NCI-H1436 (cell line): Measurements from ENCODE around the gene SLC2A1.
A peak's percentile ranks its signal among the peaks of the same experiment; 100 is the strongest.
"Not testable (repeated sequence)": the region's sequence is repeated elsewhere in the genome, so short reads cannot be mapped to it uniquely, and the experiment has no call there.

ENCODE experiments used
- DNase-seq: peaks from one replicate; lab custom pipeline; 2025; lab: John Stamatoyannopoulos, UW

Gene SLC2A1

DNA sequence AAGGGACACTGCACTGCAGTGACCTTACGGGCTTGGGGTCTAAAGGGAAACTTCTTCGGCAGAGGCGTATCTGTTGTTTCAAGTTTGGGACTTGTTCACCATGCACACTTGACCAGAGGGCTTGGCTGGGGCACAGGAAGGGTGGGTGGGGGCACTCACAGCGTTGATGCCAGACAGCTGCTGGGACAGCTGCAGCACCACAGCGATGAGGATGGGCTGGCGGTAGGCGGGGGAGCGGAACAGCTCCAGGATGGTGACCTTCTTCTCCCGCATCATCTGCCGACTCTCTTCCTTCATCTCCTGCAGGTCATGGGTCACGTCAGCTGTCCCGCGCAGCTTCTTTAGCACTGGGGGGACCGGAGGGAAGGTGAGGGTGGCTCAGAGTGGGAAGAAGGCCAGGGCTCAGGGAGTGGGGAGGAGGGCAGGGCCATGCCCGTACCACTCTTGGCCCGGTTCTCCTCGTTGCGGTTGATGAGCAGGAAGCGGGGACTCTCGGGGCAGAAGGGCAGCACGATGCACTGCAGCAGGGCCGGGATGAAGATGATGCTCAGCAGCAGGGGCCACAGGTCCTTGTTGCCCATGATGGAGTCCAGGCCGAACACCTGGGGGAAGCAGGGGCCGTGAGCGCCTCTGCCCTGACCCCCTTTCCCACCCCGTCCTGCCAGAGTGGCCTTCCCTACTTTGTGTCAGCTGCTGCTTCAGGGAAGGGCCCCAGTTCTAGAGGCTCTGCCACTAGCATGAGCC, 29.1 kb downstream of the SLC2A1 start:
- DNase-seq = no peak

DNA sequence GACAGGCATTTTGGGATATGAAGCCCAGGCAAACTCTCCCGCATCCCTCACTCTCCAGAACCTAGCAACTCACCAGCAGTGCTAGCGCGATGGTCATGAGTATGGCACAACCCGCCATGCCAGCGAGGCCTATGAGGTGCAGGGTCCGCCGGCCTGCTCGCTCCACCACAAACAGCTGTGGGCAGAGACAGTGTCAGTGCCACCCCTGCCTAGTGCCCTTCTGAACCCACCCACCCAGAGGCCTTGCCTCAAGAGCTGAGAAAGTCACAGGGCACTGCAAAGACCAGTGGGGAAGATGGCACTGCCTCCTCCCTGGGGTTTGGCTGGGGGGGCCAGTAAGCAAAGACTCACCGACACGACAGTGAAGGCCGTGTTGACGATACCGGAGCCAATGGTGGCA, 29.8 kb downstream of the SLC2A1 start:
- no peak for DNase-seq

DNA sequence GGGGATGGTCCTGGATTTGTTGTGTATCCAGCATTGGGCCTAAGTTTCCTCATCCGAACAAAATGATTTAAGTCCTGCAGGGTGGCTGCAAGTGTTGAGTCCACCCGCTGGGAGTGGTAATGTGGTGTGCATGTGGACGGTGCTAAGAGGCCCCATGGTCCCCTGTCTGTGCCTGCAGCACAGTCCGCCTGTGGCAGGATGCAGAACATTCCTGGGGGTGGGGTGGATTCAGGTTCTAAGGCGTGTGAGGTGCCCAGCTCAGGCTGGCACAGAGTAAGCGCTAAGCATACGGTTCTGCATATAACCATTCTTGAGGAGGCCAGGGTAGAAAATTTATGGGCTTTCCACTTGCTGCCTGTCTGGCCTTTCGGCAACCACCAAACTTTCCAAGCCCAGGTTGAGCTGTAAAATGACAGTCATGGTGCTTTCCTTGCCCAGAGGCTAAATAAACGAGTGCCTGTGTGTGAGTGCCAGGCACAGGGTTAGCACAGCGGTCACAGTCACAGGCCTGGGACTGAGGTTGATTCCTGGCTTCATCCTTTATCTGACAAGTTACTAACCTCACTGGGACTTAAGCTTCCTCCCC, 30.7 kb downstream of the SLC2A1 start:
- no peak for DNase-seq

DNA sequence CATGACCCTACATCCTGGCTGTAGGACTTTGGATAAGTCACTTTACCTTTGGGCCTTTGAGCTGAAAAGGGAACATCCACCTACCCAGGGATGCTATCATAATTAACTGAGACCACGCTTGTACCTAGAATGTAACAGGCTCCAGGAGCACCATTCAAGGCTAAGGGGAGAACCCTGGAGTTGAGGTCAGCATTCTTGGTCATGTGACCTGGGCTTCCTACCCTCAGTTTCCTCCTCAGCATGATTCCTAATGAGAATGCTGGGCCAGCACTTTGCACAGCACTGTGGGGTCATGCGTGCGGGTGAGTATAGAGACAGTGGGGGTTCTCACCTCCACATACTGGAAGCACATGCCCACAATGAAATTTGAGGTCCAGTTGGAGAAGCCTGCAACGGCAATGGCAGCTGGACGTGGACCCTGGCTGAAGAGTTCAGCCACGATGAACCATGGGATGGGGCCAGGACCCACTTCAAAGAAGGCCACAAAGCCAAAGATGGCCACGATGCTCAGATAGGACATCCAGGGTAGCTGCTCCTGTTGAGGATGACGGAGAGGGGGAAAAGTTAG, 31.3 kb downstream of the SLC2A1 start:
- no peak for DNase-seq

DNA sequence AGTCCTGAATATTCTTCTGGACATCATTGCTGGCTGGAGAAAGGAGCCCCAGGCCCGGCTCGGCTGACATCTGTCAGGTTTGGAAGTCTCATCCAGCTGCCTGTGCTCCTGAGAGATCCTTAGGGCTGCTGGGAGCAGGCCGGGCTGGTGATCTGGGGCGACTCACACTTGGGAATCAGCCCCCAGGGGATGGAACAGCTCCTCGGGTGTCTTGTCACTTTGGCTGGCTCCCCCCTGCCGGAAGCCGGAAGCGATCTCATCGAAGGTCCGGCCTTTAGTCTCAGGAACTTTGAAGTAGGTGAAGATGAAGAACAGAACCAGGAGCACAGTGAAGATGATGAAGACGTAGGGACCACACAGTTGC, 31.8 kb downstream of the SLC2A1 start:
- no peak for DNase-seq

DNA sequence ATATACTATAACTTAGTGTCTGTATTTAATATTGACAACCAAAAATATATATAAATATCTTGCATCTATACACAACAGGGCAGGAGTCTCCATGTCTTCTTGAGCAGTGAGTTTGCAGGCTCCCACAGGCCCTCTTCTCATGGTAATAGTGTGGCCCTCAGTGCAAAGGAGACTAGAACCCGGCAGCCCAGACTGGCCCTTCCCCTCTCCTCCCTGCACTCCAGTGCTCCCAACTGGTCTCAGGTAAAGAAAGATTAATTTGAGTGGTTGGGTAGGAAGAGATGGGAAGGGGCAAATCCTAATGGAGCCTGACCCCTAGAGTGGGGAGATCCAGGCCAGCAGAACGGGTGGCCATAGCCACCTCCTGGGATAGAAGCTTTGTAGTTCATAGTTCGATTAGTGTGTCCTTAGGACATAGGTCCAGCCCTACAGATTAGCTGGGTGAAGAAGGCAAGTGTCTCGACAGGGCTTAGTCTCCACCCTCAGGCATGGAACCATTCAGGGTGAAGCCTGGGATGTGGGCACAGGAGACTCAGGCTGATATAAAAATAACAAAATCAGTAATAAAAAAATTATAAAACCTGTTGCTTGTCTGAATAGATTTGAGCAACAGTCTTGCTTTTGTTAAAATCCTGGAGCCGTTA, 32.3 kb downstream of the SLC2A1 start:
- DNase-seq = no peak

DNA sequence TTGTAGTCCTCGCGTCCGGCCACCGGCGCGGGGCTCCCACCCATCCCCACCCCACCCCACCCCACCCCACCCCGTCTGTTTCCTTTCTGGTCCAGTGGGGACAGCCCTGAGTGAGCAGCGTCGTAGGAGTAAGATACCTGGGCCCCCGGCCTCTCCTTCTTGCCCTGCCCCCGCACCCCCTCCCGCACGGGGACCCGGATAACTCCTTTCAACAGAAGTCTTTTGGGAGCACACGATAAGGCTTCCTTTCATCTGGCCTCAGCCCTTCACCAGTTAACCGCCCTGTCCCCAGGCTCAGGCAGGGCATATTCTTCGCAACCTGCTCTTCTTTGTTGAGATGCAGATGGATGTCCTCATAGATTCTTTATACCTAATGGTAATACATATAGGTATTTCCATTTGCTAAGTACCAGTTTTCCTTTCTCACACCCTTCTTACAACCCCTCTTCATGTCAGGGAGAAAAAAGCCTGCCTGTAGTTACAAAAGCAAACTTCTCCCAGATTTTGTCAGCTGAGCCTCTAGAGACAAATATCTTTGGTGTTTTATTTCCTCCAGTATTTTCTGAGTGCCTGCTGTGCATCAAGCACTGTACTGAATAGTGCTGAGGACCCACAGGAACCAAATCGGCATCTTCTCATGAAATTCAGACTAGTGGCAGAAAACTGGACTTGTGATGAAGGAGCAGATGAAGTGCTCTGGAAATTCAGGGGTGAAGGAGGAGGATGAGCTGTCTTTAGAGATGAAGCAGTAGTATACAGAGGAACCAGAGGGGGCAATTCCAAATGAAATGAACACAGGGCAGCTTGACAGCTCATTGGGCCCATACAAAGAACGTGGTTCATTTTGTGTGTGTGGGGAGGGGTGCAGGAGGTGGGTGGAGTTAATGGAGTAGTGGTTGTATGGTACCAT, 33.6 kb downstream of the SLC2A1 start:
- no peak for DNase-seq

DNA sequence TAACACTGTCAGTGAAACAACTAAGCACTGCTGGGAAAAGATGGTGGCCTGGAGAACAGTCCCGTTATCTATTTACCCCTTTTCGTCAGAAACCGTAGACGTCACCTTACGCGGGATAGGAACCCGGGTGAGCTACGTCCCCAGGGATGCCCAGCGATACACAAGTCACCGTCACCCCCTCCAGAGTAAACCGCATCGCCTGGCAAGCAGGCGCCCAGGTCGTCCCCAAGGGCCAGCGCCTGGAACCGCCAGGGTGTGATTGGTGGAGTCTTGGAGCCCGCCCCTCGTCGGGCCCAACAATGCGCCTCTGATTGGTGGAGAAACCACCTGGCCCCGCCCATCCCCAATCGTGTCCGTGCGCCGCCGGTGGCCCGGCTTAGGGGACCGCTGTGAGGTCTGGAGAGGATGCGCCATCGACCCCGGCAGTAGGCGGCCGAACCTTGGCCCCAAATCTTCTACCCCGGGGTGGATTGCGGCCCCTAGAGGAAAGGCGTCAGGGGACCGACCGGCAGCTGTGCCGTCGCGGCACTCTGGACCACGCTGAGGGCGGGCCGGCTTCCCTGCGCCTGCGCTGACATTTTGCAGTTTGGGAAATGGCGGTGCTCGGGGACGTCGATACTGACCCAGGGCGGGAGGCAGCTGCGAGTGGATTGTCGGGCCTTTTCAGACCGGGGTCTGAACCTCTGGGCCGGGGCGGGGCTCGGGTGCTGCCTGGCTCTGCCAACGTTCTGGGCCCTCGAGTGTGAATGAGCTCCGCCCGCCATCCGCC, 34.4 kb downstream of the SLC2A1 start:
- DNase-seq = peak; percentile 96

DNA sequence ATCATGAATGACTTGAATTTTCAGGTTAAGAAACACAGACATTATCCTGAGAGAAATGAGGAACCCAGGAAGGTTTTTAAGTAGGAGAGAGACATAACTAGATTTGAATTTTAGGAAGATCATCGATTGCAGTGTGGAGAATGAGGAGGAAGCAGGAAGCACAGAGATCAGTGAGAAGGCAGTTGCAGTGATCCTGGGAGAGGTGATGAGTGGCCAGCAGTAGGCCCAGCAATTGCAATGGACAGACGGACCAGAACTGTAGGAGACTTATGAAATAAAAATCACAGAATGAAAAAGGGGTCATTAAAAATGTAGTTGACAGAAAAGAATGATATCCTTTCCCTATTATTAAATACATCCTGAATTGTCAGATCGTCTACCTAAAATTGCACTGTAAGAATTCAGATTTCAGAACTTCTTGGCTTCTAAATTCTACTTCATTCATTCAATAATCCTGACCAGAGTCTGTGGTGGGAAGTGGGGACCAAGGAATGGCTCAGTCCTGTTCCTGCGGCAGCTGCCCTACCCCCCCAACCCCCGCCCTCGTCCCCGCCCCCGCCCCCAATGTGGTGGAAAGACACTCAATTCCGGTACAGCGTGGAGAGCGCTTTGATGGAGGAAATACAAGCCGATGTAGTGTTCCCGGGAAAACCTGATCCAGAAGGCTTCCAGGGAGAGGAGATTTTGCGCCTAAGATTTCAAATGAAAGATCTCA, 35.1 kb downstream of the SLC2A1 start:
- DNase-seq = no peak

DNA sequence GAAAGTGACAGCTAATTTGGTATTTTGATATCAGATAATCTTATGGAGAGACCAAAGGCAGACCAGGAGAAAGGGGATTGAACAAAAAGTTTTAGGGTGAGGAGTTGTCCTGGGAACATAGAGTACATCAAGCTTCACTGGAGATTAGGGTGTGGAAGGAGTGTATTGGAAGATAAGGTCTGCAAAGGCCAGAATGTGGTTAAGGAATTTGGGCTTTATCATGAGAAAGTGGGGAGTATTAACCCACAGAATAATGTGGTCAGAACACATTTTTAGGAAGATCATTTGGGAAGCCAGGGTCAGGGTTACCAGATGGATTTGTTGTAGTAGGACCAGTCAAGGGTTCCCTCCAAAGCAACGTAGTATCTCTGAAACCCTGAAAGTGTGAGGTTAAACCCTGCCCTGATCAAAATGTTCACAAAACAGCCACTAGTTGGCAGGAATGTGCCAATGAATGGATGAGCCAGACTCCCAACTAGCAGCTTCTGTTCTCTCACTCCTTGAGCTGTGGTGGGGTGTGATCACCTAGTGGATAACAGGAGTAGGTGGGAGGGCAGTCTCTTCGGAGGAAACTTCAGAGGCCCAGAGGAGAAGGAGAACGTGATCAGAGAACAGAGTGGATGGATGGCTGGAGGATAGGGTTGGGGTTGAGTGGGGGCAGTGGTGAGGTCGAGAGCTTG, 35.8 kb downstream of the SLC2A1 start:
- peak; percentile 68 for DNase-seq

DNA sequence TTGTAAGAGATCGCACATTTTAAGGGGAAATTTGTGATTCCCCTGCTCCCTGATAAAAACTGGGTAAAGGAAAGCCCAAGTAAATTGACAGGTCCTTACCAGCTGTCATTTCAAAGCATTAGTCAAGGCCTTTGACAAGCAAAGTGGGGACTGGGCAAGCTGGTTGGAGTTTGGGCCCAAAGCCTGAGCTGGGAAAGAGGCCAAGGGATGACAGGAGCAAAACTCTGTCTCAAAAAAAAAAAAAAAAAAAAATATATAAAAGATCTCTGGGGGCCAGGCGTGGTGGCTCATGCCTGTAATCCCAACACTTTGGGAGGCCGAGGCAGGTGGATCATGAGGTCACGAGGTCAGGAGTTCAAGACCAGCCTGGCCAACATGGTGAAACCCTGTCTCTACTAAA, 36.9 kb downstream of the SLC2A1 start:
- no peak for DNase-seq

DNA sequence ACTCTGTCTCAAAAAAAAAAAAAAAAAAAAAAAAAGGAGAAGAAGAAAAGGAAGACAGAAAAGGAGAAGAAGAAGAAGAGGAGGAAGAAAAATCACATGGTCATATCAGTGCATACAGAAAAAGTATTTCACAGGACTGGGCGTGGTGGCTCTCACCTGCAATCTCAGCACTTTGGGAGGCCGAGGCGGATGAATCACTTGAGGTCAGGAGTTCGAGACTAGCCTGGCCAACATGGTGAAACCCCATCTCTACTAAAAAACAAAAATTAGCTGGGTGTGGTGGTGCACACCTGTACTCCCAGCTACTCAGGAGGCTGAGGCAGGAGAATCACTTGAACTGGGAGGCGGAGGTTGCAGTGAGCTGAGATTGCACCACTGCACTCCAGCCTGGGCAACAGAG, 39.0 kb downstream of the SLC2A1 start:
- DNase-seq = not testable (repeated sequence)

DNA sequence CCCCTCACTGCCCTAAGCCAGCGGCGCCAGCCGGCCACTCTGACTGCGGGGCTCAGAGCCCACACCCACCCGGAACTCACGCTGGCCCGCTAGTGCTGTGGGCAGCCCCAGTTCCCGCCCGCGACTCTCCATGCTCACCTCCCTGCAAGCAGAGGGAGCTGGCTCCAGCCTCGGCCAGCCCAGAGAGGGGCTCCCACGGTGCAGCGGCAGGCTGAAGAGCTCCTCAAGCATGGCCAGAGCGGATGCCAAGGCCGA, 41.5 kb downstream of the SLC2A1 start:
- DNase-seq = no peak

DNA sequence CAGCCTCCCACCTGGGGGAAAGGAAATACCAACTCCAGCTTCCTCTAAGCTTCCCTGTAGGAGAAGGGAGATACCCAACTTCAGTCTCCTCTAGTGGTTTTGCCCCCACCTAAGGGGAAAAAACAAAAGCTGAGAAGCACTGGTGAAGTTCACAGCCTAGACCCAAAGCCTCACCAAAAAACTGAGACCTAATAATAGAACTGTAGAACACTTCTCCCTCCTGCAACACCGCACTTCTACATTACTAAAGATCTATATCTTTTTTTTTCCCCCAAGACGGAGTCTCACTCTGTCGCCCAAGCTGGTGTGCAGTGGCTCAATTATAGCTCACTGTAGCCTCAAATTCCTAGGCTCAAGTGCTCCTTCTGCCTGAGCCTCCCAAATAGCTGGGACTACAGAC, 43.2 kb downstream of the SLC2A1 start:
- no peak for DNase-seq

DNA sequence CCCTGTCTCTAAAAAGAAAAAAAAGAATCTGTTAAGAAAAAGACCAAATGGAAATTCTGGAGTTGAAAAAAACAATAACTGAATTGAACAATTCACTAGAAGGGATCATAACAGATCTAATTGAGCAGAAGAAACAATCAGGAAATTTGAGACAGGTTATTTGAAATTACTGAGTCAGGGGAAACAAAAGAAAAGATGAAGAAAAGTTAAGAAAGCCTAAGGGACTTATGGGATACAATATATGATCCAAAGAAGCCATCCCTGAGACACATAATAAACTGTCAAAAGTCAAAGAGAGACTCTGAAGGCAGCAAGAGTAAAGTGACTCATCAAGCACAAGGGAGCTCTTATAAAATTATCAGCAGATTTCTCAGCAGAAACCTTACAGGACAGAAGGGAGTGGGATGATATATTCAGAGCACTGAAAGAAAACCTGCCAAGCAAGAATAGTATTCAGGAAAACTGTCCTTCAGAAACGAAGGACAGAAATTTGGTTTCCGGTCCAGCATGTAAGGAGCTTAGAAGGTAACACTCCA, 44.5 kb downstream of the SLC2A1 start:
- no peak for DNase-seq

DNA sequence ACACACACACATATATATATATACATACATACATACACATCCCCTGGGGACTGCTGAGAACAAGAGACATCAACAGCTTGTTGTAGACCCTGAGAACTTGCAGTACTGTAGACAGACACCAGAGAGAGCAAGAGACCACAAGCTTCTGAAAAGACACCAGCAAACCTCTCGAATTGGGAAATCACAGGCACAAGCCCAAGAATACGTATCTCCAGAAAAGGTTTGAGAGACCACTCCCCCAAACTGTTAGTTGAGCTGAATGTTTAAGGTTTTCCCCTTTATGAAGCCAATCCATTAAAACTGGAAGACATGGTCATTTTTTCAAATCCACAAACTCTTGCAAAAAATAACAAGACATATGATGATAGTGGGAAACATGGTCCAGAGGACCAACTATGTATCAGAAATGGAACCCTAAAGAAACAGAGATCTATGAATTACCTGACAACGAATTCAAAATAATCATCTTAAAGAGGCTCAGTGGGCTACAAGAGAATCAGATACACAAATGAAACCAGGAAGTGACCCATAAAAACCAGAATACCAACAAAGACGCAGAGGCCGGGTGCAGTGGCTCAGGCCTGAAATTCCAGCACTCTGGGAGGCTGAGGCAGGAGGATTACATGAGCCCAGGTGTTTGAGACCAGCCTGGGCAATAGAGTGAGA, 45.1 kb downstream of the SLC2A1 start:
- DNase-seq = peak; percentile 48

DNA sequence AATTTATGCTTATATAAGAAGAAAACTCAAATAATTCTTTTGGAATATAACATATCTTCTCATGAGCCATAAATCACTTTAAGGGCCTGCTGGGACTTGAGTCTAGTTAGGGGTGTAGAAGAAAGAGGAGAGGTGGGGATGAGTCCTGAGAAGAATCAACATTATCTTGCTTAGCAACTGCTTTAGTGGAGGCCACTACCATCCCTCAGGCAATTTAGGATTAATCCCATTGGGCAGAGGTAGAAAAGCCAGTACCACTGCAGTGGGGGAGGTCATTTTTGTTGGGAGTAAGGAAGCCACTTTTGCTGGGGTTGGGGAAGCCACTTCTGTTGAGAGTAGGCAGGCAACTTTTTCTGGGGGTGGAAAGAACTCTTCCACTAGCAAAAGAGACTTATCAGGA, 47.7 kb downstream of the SLC2A1 start:
- no peak for DNase-seq

DNA sequence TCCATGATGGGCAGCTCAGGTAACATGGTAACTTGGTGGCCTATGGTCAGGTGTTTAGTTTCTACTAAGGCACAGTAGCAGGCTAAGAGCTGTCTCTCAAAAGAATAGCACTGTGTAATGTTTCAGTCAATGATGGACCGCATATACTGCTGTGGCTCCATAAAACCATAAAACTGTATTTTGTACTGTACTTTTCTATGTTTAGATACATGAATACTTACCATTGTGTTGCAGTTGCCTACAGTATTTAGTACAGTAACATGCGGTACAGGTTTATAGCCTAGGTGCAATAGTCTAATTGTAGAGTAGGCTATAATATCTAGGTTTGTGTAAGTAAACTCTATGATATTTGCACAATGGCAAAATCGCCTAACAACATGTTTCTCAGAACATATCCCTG, 50.6 kb downstream of the SLC2A1 start:
- DNase-seq = no peak

DNA sequence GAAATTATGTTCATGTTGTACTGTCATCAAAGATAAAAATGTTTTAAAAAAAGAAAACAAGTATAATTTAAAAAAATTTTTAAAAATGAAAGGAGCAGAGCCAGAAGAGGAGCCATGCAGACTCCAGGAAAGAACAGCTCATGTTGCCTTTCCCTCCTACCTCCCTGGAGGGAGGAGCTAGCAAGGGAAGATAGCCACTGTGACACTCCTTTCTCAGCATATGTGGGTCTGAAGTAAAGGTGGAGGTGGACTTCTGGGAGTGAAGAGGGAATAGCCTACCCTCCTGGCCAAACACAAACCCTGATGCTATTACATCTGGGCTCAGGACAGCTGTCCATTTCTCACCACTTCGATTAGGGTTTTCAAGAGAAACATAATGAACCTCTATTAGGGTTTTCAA, 54.2 kb downstream of the SLC2A1 start:
- DNase-seq = no peak

DNA sequence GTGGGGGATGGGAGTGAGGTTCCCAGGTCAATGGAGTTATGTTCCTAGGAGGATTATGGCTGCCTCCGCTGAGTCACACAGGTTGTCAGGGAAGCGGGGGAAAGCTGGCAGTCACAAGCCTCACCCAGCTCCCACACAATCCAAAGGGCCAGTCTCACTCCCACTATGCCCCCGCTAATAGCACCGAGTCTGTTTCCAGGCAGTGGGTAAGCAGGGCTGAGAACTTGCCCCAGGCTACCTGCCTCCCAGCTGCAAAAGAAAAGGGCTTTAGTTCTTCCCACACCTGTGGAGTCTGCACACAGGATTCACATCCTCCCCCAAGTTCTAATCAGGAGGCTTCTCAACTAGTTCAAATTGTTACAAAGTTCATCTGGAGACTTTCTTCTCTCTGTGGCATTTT, 58.7 kb downstream of the SLC2A1 start:
- not testable (repeated sequence) for DNase-seq
